K562 (cell line): ENCODE results near the gene TAF1B. TPM values are rescaled to one million over a fixed set of nuclear protein-coding genes. Genes with fewer than 3 reads are reported as not detected.

ENCODE experiments used
- CEBPB ChIP-seq: fragments of 450-650 bp; IDR thresholded peaks from 2 replicates; pipeline ENCODE4 v1.6.1; 2016; ENCODE audit warnings: missing genetic modification characterization, missing compliant biosample characterization
- ID3 ChIP-seq, 2 experiments: fragments of 250-450 bp in 1 of 2; fragments of 450-650 bp in 1 of 2; sonication (Bioruptor Pico) in 1 of 2; IDR thresholded peaks; 2 replicates each; pipeline versions ENCODE4 v1.6.1 to v1.8.0; 2016 to 2021; ENCODE audit warnings: mild to moderate bottlenecking in 2 of 2, moderate library complexity in 2 of 2, missing compliant biosample characterization in 1 of 2, missing genetic modification characterization in 1 of 2
- MEF2D ChIP-seq: conservative IDR thresholded peaks from 2 replicates; pipeline ENCODE4 v1.6.1; 2016; ENCODE audit warnings: low read depth, missing genetic modification characterization, missing compliant biosample characterization
- MNT ChIP-seq, 2 experiments: fragments of 450-650 bp; conservative IDR thresholded peaks; 2 replicates each; pipeline ENCODE4 v1.6.1; 2017; ENCODE audit warnings: mild to moderate bottlenecking in 2 of 2, moderate library complexity in 2 of 2
- NR2C1 ChIP-seq, 2 experiments: fragments of 450-650 bp; IDR thresholded peaks; 2 replicates each; pipeline ENCODE4 v1.6.1; 2017; ENCODE audit warnings: mild to moderate bottlenecking in 2 of 2, antibody characterized with exemption in 1 of 2, inconsistent platforms in 1 of 2, missing compliant biosample characterization in 1 of 2, missing genetic modification characterization in 1 of 2
- RFX5 ChIP-seq: IDR thresholded peaks from 2 replicates; pipeline ENCODE4 v1.6.1; 2011; ENCODE audit warnings: low read depth, mild to moderate bottlenecking, improper control_type of control experiment, low read length
- ZNF24 ChIP-seq: fragments of 450-650 bp; IDR thresholded peaks from 2 replicates; pipeline ENCODE4 v1.6.1; 2016
- ZNF79 ChIP-seq: fragments of 250-450 bp; sonication (Bioruptor Pico); IDR thresholded peaks from 2 replicates; pipeline ENCODE4 v1.4.0; 2020; ENCODE audit warnings: low read depth, mild to moderate bottlenecking, moderate library complexity
- polyA plus RNA-seq, 8 experiments: library from polyadenylated mRNA; depleted of rRNA in 4 of 8; stranded (reverse) in 5 of 8; unstranded in 3 of 8; fragments of >200 nt; fragmentation: Nextera tagmentation in 2 of 8; fragmentation: Illumina TruSeq in 1 of 8; extraction: Ambion mirVana in 2 of 8; extraction: Trizol in 1 of 8; gene quantifications; 2 replicates each; pipeline versions ENCODE4 v1.2.1 to v1.2.3, GENCODE V29; 2011 to 2014; ENCODE audit warnings: inconsistent platforms in 1 of 8, missing spikeins in 1 of 8
- total RNA-seq, 7 experiments: library from RNA; depleted of rRNA in 6 of 7; stranded (reverse); fragments of >200 nt in 6 of 7; fragmentation: Illumina TruSeq in 2 of 7; extraction: Trizol in 2 of 7; gene quantifications; 2 replicates each; pipeline versions ENCODE4 v1.2.1 to v1.2.3, GENCODE V29; 2011 to 2021; ENCODE audit warnings: low replicate concordance in 1 of 7
- TF ChIP-seq, protein P1 (sequence below): fragments of 450-650 bp; IDR thresholded peaks from 2 replicates; pipeline ENCODE4 v1.6.1; 2014; ENCODE audit warnings: low read depth, mild to moderate bottlenecking, moderate library complexity, borderline replicate concordance

TAF1B gene
- total and polyA plus RNA-seq, 9 of the 15 experiments (the other 6 are each of a cell fraction or from before 2014, with no cell fraction given) = 8.8 to 25.1 (median 17.3) TPM

DNA sequence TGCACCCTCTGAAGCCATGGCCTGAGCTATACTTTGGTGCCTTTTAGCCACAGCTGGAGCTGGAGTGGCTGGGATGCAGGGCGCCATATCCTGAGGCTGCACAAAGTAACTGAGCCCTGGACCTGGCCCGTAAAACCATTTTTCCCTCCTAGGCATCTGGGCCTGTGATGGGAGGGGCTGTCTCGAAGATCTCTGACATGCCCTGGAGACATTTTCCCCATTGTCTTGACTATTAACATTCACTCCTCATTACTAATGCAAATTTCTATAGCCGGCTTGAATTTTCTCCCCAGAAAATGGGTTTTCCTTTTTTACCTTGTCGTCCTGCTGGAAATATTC lies 15.4 kb downstream of the TAF1B start (continued):
- TF ChIP-seq NR2C1 (IDR thresholded peaks at IDR 0.05) = no peak
- no peak for TF ChIP-seq NR2C1 (tag; IDR thresholded peaks at IDR 0.05)
- no peak for TF ChIP-seq CEBPB (tag)
- TF ChIP-seq ZNF79 (CRISPR knock-in tag) = no peak
- TF ChIP-seq RFX5 = no peak
- no peak for TF ChIP-seq ZNF24
- TF ChIP-seq ID3 (CRISPR knock-in tag; IDR thresholded peaks at IDR 0.05) = no peak
- no peak for TF ChIP-seq ID3 (tag; IDR thresholded peaks at IDR 0.05)
- TF ChIP-seq MEF2D (tag) = no peak
- no peak for TF ChIP-seq MNT (conservative IDR thresholded peaks at IDR 0.05)
- TF ChIP-seq, protein P1, sequence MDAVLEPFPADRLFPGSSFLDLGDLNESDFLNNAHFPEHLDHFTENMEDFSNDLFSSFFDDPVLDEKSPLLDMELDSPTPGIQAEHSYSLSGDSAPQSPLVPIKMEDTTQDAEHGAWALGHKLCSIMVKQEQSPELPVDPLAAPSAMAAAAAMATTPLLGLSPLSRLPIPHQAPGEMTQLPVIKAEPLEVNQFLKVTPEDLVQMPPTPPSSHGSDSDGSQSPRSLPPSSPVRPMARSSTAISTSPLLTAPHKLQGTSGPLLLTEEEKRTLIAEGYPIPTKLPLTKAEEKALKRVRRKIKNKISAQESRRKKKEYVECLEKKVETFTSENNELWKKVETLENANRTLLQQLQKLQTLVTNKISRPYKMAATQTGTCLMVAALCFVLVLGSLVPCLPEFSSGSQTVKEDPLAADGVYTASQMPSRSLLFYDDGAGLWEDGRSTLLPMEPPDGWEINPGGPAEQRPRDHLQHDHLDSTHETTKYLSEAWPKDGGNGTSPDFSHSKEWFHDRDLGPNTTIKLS = no peak
